ENCODE measurements around the gene TENT5A.
"Not testable (repeated sequence)": the region's sequence is repeated elsewhere in the genome, so short reads cannot be mapped to it uniquely, and the experiment has no call there.

The TENT5A gene

GRCh38 chr6:81752084-81752920, at the start of gene TENT5A:
Gene TENT5A (minus strand): TSS chr6:81752681. CDS start chr6:81752141, 540 bp downstream.
- peak within 1 kb of the TSS; percentile 78 for H3K4me3 ChIP-seq (ENCODE audit: low read depth, low read length)

DNA sequence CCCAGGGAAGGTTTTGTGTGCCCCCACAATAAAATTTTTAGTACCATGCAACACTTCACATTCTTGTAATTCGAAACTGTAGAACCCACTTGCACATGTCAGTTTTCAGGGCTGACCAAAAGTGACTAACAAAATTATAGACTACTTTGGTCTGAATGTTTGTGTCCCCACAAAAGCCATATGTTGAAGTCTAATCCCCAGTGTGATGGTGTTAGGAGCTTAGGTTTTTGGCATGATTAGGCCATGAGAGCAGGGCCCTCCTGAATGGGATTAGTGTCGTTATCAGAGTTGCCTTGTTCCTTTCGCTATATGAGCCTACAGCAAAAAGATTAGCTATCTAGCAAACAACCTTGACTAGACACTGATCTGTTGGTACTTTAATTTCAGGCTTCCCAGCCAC, 49.0 kb upstream of the TENT5A start:
- no peak for DNase-seq (ENCODE audit: low read depth)
- H3K4me3 ChIP-seq (ENCODE audit: low read depth, low read length), result no peak overlapping the region

More at GRCh38 chr6:81752084-81752920, at the start of gene TENT5A:
- peak; percentile 77 for DNase-seq (ENCODE audit: low read depth)

- no peak for DNase-seq (ENCODE audit: low read depth)
- H3K4me3 ChIP-seq (ENCODE audit: low read depth, low read length), result no peak overlapping the region
These were observed 48.2 kb upstream of the TENT5A start for GRCh38 chr6:81800666-81801065.

GRCh38 chr6:81799323-81799722, 46.8 kb upstream of the TENT5A start:
- DNase-seq (ENCODE audit: low read depth), result no peak
- H3K4me3 ChIP-seq (ENCODE audit: low read depth, low read length), result no peak overlapping the region

DNA sequence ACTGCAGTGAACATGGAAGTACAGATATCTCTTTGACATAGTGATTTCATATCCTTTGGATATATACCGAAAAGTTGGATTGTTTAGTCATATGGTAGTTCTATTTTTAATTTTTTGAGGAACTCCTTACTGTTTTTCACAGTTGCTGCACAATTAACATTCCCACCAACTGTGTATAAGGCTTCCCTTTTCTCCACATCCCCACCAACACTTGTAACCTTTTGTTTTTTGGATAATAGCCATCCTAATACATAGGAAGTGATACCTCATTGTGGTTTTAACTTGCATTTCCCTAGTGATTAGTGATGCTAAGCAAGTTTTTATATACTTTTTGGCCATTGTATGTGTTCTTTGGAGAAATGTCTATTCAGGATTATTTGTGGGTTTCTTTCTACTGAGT, 45.1 kb upstream of the TENT5A start:
- no peak overlapping the region for H3K4me3 ChIP-seq (ENCODE audit: low read depth, low read length)
- no peak for DNase-seq (ENCODE audit: low read depth)

DNA sequence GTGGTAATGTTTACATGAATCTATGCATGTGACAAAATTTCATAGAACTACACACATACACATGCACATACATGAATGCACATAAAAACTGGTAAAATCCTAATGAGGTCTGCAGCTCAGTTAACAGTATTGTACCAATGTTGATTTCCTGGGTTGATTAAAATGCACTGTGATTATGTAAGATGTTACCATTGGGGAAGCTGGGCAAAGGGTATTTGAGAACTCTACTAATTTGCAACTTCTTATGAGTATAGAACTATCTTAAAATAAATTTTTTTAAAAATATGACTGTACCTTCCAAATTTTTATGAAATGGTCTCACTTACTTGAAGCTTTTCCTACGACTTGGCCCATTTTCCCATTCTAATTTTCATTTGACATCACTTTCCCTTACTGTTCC, 43.4 kb upstream of the TENT5A start:
- no peak for DNase-seq (ENCODE audit: low read depth)
- no peak overlapping the region for H3K4me3 ChIP-seq (ENCODE audit: low read depth, low read length)

DNA sequence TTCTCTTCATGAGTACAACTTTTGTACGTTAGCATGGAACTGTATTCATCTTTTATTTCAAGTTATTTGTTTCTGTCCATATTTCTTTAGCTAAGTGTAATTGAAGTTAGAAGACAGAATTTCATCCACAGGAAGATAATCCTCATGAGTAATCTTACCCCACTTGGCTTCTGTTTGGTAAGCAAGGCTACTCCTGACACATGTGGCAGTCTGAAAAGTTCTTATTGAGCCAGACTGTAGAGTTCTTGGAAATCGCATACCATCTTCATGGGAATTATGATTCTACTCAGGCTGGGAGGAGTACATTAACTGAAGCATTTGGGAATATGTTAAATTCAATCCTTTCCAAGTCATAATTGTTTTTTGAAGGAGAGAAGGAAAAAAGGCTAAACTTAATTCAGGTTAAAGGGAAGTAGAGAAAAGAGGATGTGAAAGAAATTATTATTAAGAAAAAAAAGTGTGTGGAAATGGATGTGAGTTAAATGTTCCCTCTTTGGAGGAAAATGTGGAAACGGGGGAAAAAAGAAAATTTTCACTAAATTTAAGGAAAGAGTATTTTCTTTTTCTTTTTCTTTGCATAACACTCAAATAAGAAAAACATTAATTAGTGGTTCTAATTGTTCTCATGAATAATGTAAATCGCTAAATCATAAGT, 41.5 kb upstream of the TENT5A start:
- H3K4me3 ChIP-seq (ENCODE audit: low read depth, low read length), result no peak overlapping the region
- DNase-seq (ENCODE audit: low read depth), result peak; percentile 53

DNA sequence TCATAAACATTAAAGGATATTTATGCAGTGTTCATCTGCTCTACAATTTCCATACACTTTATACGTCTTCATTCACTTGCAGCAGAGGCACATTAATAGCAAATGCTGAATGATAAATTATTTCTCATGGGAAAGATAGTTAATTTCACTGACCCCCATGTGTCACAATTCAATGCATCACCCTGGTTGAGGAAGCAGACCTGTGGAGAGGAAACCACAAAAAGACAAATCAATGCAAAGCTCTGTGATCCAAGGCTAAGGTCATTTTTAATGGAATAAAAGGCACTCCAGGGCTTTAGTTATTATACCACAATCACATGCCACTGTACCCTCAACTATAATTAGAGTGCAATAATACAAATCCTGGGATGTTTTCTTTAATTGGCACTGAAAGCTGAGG, 40.3 kb upstream of the TENT5A start:
- no peak for DNase-seq (ENCODE audit: low read depth)
- H3K4me3 ChIP-seq (ENCODE audit: low read depth, low read length), result no peak overlapping the region

- no peak overlapping the region for H3K4me3 ChIP-seq (ENCODE audit: low read depth, low read length)
- no peak for DNase-seq (ENCODE audit: low read depth)
These were observed 39.3 kb upstream of the TENT5A start for GRCh38 chr6:81791756-81792155.

DNA sequence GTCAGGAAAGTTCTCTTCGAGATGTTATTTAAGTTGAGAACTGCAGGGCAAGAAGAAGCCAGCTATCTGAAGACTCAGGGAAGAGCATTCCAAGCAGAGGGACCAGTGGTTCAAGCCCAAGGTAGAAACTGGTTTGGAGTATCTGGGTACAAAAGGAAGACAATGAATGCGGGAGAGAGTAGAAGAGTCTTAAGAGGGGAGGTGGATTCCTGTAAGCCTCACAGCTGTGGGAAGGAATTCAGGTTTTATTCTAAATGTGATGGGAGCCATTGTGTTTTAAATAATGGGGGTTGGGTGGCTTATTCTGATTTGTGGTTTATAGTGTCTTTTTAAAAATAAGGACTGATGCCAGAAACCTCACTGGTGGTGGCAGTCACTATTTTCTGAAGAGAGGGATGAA, 37.6 kb upstream of the TENT5A start:
- H3K4me3 ChIP-seq (ENCODE audit: low read depth, low read length), result no peak overlapping the region
- no peak for DNase-seq (ENCODE audit: low read depth)

- H3K4me3 ChIP-seq (ENCODE audit: low read depth, low read length), result no peak overlapping the region
- no peak for DNase-seq (ENCODE audit: low read depth)
These were observed 36.8 kb upstream of the TENT5A start for GRCh38 chr6:81789291-81789690.

GRCh38 chr6:81788748-81789147, 36.3 kb upstream of the TENT5A start:
- peak; percentile 48 for DNase-seq (ENCODE audit: low read depth)
- H3K4me3 ChIP-seq (ENCODE audit: low read depth, low read length), result no peak overlapping the region

DNA sequence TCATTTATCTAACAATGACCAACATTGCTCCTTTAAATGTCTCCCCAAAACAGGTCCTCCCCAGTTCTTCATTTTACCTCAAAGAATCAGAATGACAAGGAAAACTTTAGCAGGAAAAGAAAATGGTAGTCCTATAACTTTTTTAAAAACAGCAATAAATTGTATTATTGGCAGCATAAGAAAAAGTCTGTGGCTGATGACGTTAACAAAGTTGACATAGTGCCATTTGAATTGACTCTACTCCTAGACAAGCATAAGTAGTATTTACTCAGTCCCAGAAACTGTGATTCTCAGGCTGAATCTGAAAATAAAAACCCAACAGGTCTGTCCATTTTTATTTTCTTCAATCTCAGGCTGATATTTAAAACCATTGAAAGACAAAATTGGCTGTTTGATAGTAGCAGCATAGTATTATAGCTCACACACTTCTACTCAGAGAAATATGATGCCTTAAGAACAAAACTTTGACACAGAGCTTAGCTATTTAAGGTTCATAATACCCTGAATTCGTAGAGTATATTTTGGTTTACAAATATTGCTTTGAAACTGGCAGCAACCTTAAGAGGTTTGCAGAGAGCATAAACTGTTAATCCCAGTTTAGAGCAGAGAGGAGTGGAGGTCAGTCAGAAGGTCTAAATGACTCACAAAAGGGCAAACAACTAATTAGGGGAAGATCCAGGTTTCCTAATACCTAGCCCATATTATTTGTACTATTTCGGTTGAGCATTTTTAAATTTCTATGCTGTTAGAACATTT, 35.0 kb upstream of the TENT5A start:
- peak; percentile 20 for DNase-seq (ENCODE audit: low read depth)
- H3K4me3 ChIP-seq (ENCODE audit: low read depth, low read length), result no peak overlapping the region

DNA sequence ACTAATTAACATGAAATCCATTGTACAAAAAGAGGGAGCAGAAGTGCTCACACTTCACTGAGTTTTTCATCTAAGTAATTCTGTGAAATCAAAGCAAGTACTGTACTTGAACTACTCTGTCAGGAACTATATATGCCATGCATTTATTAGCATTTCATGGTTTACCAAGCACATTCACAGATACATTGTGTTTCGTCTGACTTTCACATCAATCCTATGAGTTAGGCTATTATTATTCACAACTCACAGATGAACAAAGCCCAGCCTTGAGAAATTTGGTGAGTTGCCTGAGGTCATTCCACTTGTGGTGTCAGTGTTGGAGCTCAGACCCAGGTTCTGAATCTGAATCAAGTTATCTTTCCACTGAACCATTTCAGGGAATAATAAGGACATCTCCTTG, 33.7 kb upstream of the TENT5A start:
- H3K4me3 ChIP-seq (ENCODE audit: low read depth, low read length), result no peak overlapping the region
- DNase-seq (ENCODE audit: low read depth), result no peak

DNA sequence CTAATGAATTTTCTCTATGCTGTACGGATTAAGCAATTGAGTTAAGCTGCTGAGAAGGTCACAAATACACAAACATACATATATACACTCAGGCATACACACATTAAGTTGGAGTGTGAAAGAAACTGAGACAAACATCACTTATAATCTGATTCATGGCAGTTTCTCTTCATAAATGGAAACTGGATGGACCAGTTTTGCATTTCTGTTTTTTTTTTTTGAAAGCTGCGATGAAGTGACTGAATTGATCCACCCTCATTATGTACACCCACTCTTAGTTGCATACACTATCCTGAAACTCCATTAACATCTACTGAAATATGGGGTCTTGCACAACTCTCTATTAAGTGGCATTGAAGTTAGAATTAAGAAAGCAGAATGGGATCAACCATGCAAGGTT, 32.9 kb upstream of the TENT5A start:
- H3K4me3 ChIP-seq (ENCODE audit: low read depth, low read length), result no peak overlapping the region
- no peak for DNase-seq (ENCODE audit: low read depth)

DNA sequence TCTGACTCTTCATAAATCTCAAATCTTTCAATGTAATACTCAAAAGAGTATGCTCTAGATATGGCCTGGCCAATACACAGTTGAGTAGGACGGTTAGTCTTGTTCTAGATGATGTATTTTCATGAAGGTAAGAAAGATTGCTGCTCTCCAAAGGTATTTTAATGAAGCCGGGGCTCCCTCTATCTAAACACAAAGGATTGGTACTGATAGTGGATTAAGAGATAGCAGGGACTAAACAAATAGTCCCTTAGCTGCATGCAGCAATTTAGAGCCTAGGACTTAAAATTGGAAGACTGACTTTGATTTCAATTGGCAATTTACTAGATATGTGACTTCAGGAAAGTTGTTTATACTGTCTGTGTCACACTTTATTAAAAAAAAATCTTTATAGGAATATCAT, 31.4 kb upstream of the TENT5A start:
- no peak overlapping the region for H3K4me3 ChIP-seq (ENCODE audit: low read depth, low read length)
- DNase-seq (ENCODE audit: low read depth), result no peak

- H3K4me3 ChIP-seq (ENCODE audit: low read depth, low read length), result no peak overlapping the region
- no peak for DNase-seq (ENCODE audit: low read depth)
These were observed 29.1 kb upstream of the TENT5A start for GRCh38 chr6:81781624-81782023.

DNA sequence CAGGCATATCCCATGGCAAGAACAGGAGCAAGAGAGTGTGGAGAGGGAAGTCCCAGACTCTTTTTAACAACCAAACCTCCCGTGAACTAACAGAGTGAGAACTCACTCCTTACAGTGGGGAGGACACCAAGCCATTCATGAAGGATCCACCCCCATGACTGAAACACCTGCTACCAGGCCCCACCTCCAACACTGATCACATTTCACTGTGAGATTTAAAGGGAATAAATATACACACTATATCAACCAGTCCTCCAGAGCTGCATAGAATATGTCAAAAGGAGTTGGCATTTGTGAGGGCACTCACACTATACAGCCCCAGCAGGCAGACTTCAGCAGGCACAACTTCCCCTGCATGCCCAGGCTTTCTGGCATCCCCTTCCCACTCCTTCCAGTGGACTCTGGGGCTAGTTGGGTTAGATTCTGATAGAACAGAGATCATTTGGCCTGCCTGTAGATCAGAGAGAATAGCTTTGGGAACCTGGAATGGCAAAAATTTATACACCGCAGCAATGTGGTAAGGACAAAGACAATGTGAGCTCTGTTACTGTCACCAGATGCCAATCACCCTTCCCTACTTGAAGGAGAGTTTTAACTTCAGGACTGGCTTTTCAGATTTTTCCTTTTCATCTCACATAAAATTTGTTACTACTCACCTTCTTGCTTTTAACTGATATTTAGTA, 25.2 kb upstream of the TENT5A start:
- no peak for DNase-seq (ENCODE audit: low read depth)
- no peak overlapping the region for H3K4me3 ChIP-seq (ENCODE audit: low read depth, low read length)

- DNase-seq (ENCODE audit: low read depth); H3K4me3 ChIP-seq (ENCODE audit: low read depth, low read length): not testable (repeated sequence)
These were observed 23.7 kb upstream of the TENT5A start for GRCh38 chr6:81776219-81776618.

DNA sequence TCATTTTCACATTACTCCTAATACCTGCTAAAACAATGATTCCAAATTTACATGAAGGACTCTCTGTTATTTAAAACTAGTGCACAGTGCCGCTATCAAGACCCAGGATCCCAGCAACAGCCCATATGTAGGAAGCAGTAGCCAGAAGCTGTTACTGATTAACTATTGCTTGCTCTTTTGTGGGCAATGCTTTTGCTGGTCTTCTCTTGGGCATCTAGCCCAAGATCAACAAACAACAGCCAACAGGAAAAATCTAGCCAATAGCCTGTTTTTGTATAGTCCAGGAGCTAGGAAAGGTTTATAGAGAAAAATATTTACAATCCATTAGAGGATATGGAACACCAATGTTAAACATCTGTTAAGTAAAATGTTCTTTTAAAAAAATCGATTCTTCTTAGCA, 22.1 kb upstream of the TENT5A start:
- H3K4me3 ChIP-seq (ENCODE audit: low read depth, low read length), result no peak overlapping the region
- DNase-seq (ENCODE audit: low read depth), result no peak

All from skeletal muscle cell (primary cell).